ENCODE data around the gene IL27RA.

The IL27RA gene

DNA sequence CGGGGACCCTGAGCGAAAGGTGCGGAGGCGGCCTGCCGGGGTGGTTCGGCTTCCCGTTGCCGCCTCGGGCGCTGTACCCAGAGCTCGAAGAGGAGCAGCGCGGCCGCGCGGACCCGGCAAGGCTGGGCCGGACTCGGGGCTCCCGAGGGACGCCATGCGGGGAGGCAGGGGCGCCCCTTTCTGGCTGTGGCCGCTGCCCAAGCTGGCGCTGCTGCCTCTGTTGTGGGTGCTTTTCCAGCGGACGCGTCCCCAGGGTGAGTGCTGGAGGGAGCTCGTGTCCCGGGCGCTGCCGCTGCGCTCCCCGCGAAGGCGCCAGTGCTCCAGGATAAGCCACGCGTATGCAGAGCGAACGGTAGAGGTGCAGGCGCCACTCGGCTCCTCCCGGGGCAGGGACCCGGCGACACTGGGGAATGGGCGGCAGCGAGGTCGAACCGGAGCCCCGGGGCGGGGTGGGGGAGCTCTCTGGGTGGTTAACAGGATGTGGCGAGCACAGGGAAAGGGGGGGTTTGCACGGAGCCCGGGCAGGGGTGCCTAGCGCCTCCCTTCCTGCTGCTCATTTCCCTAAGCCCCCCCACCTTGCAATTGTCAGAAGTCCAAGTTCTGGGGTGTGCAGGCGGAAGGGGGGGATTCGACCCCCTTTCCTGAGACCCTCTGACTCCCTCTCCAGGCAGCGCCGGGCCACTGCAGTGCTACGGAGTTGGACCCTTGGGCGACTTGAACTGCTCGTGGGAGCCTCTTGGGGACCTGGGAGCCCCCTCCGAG lies at the start of gene IL27RA:
Gene IL27RA, plus strand, starts transcription at position 44 of the 762 bp plus-strand sequence. Its CDS starts 111 bp downstream, at position 155.
- no peak for DNase-seq (ENCODE audit: low spot score)

DNA sequence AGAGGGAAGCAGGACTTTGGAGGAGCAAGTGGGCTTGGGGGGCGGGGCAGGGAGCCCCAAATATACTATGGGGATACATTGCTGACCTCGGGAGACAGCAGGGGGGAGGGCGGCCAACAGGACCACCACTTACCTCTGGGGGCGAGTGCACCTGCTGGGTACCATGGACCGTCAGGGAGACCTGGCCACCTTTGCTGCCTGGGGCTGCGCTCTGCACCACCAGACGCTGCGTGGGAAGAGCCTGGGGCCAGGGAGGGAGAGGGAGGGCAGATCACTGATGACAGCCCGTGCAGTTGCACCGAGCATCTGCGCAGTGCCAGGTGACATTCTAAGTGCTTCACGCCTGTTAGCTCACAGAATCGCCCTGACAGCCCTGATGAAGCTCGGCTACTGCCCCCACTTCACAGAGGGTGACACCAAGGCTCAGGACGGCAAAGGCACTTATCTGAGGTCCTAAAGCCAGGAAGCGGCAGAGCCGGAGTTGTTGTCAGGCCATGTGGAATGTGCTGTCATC lies 49.5 kb upstream of the IL27RA start:
- no peak for DNase-seq (ENCODE audit: low spot score)

DNA sequence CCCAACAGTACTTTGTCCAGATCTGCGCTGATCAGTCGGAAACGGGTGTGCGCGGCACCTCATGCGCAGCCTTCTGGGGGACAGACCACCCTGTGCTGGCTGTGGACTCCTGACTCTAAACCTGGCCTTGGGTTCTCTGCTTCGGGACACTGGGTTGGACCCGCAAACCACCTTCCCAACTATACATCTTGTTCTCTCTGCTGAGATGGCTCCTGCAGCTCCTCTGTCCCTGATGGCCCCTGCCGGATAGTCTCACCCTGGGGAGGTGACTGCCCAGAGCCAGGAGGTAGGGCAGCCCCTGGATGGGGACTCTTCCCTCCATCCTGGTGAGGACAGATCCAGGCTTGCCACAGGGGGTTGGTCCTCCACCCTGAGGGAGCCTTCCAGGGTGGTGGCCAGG lies 48.8 kb upstream of the IL27RA start:
- DNase-seq (ENCODE audit: low spot score): no peak

DNA sequence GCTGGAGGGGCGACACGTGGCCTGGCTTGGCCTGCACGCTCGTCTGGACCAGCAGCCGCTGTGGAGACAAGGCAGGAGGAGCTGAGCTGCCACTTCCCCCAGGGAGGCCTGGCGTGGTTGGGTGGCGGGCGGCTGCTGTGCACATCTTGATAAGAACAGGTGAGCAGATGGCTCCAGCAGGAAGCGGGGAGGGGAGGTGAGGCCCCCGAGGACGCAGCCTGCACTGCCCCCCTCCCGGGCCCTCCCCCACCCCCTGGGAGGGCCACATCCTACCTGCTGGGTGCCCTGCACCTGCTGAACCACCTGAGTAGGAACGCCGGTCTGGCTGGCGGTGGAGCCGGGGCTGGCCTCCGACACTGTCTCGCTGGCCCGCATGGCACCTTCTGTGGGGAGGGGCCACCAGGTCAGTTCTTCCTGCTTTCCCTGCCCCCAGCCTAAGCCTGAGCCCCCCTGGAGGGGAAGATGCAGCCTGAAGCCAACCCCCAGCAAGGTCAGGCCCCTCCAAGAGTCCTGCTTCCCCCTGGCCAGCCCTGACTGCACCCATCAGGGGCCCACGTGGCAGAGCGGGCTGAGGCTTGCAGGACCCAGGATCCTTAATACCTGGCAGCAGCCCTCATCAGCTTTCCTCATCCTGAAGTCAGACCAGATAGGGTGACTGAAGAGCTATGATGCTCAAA lies 48.2 kb upstream of the IL27RA start:
- DNase-seq (ENCODE audit: low spot score): no peak

DNA sequence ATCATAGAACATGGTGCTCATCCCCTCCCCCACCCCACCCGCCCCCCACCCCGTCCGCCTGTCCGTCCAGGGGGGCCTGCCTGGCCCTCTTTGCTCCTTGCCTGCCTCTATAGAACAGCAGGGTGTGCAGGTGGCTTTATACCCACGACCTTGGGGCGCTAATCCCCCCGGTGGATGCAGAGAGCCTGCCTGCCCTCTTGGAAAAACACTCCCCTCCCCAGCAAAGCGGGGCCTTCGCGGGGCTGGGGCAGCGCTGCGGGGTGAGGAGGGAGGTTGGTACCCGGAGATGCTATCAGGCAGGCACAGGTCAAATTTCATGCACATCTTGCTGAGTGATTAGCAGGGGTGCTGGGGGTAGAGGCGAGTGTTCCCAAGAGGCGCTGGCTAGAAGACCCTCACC lies 47.4 kb upstream of the IL27RA start:
- no peak for DNase-seq (ENCODE audit: low spot score)

DNA sequence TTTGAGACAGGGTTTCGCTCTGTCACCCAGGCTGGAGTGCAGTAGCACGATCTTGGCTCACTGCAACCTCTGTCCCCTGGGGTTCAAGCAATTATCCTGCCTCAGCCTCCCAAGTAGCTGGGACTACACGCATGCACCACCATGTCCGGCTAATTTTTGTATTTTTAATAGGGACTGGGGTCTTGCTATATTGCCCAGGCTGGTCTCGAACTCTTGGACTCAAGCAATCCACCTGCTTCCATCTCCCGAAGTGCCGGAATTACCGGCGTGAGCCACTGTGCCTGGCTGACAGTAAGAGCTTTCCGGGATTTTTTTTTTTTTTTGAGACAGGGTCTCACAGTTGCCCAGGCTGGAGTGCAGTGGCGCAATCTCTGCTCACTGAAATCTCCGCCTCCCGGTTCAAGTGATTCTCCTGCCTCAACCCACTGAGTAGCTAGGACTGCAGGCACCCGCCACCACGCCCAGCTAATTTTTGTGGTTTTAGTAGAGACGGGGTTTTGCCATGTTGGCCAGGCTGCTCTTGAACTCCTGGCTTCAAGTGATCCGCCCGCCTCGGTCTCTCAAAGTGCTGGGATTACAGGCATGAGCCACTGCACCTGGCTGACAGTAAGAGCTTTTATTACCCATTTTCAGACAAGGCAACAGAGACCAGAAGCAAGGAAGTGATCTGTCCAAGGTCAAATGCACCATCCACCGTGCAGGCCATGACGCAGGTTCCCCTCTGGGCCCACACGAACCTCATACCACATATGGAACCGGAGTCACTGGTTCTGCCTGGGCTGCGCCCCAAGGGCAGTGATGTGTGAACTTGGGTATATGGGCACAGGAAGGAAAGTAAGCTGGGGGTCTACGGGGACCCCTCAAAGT lies 46.5 kb upstream of the IL27RA start:
- DNase-seq (ENCODE audit: low spot score): no peak

DNA sequence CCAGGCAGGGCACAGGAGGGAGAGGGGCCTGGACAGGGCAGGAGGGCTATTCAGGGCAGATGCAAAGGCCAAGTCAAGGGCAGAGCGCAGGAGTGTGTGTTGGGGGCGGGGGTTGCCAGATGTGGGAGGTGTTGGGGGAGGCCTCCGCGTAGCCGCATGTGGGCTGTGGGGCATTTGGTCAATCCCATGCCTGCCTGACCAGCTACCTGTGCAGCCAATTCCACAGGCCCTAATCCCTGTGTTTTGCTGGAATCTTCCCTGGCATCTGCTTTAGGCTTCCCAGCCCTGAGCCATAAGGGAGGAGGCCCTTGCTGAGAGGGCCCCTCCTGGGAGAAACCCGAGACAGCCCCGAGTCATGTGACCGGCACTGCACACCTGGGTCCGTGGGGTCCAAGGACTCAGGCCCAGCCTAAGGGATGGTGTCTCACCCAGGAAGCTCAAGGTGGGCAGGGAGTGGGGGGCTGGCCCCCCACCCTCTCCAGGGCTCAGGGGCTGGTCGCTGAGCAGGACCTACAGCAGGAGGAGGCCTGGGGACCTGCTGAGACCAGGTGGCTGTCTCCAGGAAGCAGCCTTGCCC lies 45.7 kb upstream of the IL27RA start:
- no peak for DNase-seq (ENCODE audit: low spot score)

DNA sequence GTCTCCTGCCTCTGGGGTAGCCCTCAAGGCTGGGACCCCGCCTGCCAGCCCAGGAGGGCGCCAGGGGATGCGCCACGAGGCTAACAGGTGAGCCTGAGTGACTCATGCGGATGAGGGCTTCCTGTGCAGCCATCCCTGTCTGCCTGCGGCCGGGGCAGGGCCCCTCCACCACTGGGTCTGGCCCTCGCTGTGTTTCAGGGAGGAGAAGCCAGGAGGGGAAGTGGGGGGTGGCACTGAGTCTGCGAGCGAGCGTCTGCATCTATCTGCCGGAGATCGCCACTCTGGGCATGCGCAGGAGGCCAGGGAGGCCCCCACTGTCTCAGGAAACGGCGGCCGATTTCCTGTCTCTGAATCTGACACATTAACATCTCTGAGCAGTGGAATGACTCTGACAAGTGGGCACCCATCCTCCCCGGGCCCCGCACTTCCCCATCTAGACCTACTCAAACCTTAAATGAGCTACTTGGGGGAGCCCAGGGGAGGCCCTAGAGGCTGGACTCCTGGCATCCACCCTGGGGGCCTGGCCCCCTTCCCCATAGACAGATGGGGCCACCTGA lies 45.1 kb upstream of the IL27RA start:
- peak; percentile 62 for DNase-seq (ENCODE audit: low spot score)

DNA sequence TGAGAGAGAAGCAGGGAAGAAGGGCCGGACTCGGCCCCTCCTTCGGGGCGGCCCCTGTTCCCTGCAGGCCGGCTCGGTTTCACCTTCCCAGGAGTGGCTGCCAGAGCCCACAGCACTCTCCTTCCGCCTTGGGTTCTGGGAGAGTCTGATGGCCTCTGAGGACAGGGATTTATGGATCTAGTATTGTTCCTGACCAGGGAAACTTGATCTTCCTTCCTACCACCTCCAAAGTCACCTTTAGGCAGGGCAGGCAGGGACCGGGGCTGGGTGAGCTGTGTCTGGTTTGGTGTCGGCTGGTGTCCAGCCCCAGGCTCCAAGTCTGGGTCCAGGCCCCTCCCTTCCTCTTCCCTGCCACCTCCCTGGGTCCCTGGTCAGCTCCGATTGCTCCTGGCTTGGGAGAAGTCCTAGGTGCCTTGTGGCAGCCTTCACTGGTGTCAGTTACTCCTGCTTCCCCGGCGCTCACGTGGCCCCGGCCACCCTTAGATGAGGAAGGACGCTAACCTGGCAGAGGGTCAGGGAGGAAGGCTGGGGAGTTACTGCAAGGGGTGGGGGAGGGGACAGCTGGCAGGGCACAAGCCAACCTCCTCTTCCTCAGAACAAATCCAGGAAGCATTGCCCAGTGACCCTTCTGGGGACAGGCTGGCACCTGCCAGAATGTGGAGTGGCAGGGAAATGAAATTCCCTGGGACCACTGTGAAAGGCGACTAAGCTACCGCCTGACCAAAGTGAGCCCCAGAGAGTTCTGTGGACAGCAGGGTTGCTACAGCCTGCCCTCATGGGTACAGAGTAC lies 44.3 kb upstream of the IL27RA start:
- peak; percentile 68 for DNase-seq (ENCODE audit: low spot score)

DNA sequence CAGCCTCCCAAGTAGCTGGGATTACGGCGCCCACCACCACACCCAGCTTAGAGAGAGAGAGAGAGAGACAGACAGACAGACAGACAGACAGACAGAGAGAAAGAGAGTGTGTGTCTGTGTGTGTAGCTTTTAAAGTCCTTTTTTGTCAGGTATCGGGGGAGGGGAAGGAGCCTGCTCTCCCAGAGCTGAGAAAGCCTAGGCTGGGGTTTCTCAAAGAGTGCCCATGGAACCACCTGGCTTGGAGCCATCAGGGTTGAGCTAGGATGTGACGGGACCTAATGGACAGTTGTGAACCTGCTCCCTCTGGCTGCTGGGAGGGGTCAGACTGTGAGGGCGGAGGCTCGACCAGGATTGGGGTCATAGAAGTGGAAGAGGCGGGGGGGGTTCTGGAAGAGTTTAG lies 42.1 kb upstream of the IL27RA start:
- DNase-seq (ENCODE audit: low spot score): no peak

DNA sequence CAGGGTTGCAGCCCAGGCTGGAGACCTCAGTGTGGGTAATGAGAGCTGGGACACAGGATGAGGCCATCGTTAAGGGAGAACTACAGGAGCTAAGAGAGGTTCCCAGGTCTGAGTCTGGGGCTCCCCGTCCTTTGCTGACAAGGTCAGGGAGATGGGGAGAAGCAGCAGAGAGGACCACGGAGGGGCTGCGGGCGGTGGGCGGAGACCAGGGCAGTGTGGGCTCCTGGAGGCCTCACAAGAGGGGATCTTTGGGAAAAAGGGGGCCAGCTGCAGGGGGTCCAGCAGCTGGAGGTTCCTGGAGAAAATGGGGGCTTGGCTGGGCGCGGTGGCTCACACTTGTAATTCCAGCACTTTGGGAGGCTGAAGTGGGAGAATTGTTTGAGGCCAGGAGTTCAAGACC lies 41.5 kb upstream of the IL27RA start:
- DNase-seq (ENCODE audit: low spot score): no peak

DNA sequence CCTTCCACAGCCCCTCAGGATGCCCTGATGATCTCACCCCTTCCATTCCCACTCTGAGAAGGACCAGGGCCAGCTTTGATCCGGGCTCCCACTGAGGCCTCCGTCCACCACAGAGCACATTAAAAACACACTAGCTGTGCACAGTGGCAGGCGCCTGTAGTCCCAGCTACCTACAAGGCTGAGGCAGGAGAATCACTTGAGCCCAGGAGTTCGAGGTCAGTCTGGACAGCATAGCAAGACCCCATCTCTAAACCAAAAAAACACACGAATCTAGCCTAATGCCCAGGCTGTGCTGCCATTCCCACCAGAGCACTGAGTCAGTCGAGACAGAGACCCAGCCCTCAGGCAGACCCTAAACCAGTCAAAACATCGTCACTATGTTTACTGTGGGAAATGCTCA lies 39.5 kb upstream of the IL27RA start:
- DNase-seq (ENCODE audit: low spot score): no peak

DNA sequence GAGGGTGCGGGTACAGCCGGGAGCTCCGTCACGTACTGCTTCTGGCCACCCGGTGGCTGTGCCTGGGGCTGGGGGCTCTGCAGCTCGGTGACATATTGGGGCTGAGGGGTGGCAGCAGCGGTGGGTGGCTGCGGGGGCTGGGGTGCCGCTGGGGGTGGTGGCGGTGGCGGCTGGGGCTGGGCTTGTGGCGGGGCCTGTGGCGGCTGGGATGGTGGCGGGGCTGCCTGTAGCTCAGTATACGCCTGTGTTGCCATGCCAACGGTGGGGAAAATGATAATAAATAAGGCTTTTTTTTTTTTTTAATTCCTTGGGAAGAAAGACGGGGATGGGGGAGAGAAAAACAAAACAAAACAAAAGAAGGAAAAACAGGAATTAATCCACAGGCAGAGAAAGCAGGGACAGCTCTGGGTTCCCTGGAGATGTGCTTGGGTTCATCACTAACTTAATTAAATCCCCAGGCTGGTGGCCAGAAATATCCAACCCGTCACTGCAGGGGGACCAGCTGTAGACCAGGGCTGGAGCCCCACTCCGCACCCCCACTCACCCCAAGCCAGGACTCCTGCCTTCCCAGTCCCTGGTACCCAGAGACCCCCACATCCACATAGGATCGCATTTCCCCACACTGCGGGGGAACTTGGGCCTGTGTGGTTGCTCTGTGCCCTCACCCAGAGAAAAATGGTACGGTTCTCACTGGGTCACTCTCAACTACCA lies 37.8 kb upstream of the IL27RA start:
- no peak for DNase-seq (ENCODE audit: low spot score)

DNA sequence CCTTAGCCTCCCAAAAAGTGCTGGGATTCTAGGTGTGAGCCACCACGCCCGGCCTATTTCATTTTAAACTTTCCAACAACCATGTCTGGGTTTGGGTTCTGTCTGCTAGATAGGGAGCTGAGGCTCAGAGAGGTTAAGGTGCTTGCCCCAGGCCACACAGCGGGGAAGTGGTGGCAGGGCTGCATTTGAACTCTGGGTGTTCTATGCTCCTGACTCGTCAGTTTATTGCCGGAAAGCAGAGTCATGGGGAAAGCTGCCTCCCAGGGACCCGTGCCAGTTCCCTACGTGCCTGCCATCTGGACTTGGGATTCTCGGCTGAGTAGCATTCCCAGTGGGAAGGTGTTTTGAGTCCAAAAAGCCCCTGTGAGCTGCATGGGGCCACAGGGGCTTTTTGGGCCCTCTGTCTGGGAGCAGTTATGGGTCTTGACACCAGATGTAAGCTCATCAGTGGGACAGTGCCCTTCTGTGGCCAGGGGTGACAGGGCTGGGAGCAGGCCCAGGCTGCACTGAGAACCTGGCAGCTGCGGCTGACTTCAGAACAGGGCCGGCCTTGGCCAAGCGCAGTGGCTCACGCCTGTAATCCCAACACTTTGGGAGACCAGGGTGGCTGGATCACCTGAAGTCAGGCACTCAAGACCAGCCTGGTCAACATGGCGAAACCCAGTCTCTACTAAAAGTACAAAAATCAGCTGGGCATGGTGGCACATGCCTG lies 36.4 kb upstream of the IL27RA start:
- DNase-seq (ENCODE audit: low spot score): no peak

DNA sequence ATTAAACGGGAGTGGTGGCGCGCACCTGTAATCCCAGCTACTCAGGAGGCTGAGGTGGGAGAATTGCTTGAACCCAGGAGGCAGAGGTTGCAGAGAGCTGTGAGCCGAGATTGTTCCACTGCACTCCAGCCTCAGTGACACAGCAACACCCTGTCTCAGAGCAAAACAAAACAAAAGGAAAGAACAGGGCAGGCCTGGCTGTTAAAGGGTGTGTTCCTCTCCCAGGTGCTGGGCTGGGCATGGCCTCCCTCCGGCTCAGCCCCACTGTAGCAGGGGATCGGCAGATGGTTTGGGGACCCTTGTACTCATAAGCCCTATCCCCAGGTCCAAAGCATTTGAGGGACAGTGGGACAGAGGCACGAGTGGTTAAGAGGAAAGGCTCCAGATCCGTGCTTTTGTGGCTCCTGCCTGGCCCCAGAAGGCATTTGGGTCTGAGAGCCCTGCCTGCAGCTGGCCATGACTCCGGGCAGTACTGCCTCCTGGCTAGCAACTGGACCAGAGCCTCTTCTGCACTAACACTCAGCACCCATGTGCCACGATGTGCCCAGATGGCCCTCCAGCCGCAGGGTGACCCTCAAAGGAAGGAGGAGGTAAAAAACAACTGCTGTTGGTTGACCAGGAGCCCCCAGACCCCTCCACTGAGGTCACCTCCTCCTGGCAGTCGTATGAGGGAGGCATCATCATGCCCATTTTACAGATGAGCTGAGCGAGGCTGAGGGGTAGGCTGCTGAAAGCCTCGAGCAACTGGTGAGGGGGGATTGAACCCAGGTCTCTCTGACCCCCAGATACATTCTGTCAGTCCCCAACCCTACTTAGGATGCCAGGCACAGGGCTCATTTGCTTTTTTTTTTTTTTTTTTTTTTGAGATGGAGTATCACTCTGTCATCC lies 35.4 kb upstream of the IL27RA start:
- no peak for DNase-seq (ENCODE audit: low spot score)

DNA sequence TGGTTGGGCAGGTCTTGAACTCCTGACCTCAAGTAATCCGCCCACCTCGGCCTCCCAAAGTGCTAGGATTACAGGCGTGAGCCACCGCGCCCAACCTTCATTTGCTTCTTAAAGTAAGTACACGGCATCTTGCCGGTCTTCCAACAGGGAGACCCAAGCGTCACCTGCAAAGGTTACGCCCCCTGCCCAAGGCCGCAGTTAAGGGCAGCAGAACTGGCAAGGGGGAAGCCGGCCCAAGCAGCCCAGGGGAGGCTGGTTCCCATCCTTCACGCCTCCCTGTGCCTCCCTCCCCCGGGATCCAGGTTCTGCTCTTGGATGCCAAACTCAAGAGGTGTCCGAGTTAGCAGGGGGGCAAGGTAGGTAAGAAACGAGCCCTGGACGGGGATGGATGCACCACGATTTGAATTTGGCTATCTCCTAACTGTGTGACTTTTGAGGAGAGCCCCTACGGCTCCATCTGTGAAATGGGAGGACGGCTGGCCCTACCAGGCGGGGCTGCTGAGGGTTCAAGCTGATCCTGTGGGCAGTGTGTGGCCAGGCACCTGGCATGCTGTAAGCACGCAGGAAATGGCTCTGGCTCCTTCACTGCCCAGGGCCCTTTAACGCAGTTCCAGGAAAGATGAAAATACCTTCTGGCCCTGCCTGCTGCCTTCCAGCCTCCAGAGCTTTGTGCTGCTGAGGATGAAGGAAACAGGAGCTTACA lies 34.5 kb upstream of the IL27RA start:
- DNase-seq (ENCODE audit: low spot score): no peak

DNA sequence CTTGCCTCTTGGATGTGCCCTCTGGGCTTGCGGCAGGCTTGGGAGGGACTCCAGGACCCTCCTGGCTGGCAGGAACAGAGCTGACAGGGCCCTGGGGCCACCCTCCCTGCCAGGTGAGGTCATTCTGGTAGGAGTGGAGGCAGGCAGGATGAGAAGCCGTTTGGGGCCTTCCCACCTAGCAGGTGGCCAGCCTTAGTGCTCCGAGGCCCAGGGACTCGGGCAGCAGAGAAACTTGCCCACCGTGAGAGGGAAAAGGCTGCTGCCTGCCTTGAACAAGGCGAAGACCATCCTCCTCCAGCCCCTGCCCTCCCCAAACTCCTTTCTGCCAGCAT lies 34.0 kb upstream of the IL27RA start:
- DNase-seq (ENCODE audit: low spot score): no peak

DNA sequence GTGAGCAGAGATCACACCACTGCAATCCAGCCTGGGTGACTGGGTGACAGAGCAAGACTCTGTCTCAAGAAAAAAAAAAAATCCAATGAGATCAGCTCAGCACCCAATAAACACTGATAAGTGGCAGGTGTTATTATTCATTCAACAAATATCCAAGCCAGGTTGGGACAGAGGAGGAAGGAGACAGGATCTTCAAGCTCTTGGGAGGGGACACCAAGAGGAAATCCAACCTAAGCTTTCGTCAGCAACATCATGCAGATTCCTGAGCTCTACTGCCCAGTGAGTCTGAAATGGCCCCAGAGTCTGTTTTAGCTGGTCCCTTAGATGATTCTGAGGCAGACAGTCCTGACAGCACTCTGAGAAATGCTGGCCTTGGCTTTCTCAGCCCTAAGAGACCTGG lies 33.1 kb upstream of the IL27RA start:
- DNase-seq (ENCODE audit: low spot score): no peak

Measured in globus pallidus (tissue), 1 donor.